Activated CD4-positive, alpha-beta T cell treated with anti-CD3 and anti-CD28 coated beads, Interleukin-2, amount 10 ng/mL, durations not matched to agents 7 days and 5 days (primary cell): ENCODE results near the gene CPZ. TPM values are rescaled to one million over a fixed set of nuclear protein-coding genes. Genes with fewer than 3 reads are reported as not detected.
"Not testable (repeated sequence)": the region's sequence is repeated elsewhere in the genome, so short reads cannot be mapped to it uniquely, and the experiment has no call there.

Source experiments
- CTCF ChIA-PET: fragments of 350-600 bp; sonication (Branson Sonifier 250); formaldehyde crosslinking; loops from one replicate; lab custom pipeline; 2021; ENCODE audit warnings: antibody characterized with exemption; lab: Charles Lee
- POLR2A ChIA-PET: fragments of 350-600 bp; sonication (Branson Sonifier 250); formaldehyde crosslinking; loops from one replicate; lab custom pipeline; 2021; ENCODE audit warnings: antibody characterized with exemption; lab: Charles Lee
- DNase-seq: peaks from one replicate; pipeline ENCODE4 v3.0.0-alpha.2; 2020
- H3K27ac Mint-ChIP-seq: one replicate; pipeline ENCODE4 v1.8.0; 2021; ENCODE audit warnings: mild to moderate bottlenecking, moderate library complexity, mixed read lengths
- H3K27me3 Mint-ChIP-seq: one replicate; pipeline ENCODE4 v1.8.0; 2021; ENCODE audit warnings: mixed read lengths
- H3K36me3 Mint-ChIP-seq: one replicate; pipeline ENCODE4 v1.8.0; 2021; ENCODE audit warnings: low read depth, mixed read lengths
- H3K4me1 Mint-ChIP-seq: one replicate; pipeline ENCODE4 v1.8.0; 2021; ENCODE audit warnings: mixed read lengths
- H3K4me3 Mint-ChIP-seq: one replicate; pipeline ENCODE4 v1.8.0; 2021; ENCODE audit warnings: mild to moderate bottlenecking, moderate library complexity, mixed read lengths
- H3K9me3 Mint-ChIP-seq: one replicate; pipeline ENCODE4 v1.8.0; 2021; ENCODE audit warnings: mixed read lengths
- total RNA-seq, 2 experiments: library from RNA; stranded (reverse); gene quantifications; one replicate each; pipeline ENCODE4 v1.2.3, GENCODE V29; 2021

The CPZ gene
- total RNA-seq, 2 experiments from 2014 or later = not detected

GRCh38 chr4:8647626-8648025 lies 55.1 kb downstream of the CPZ start:
- no peak for DNase-seq
- Mint-ChIP-seq H3K9me3 (no peaks in the 10 kb centered on the region), H3K4me3 (no peak overlapping the region), H3K36me3 (no peaks in the 10 kb centered on the region), H3K27ac (no peak overlapping the region), H3K27me3 (no peaks in the 10 kb centered on the region), H3K4me1 (no peaks in the 10 kb centered on the region)
- POLR2A ChIA-PET = no interaction called here
- CTCF ChIA-PET = no interaction called here

GRCh38 chr4:8648296-8648695 lies 55.7 kb downstream of the CPZ start:
- Mint-ChIP-seq H3K36me3 (no peaks in the 10 kb centered on the region), H3K4me3 (no peak overlapping the region), H3K4me1 (no peaks in the 10 kb centered on the region), H3K27me3 (no peaks in the 10 kb centered on the region), H3K27ac (no peak overlapping the region), H3K9me3 (no peaks in the 10 kb centered on the region)
- POLR2A ChIA-PET = no interaction called here
- CTCF ChIA-PET = no interaction called here
- no peak for DNase-seq

GRCh38 chr4:8648816-8649630 lies 56.5 kb downstream of the CPZ start:
- H3K4me3 Mint-ChIP-seq = no peak overlapping the region
- no peak overlapping the region for H3K27ac Mint-ChIP-seq
- H3K36me3 Mint-ChIP-seq = no peaks in the 10 kb centered on the region
- CTCF ChIA-PET = no interaction called here
- POLR2A ChIA-PET = no interaction called here
- no peaks in the 10 kb centered on the region for H3K9me3 Mint-ChIP-seq
- H3K27me3 Mint-ChIP-seq = no peaks in the 10 kb centered on the region
- H3K4me1 Mint-ChIP-seq = no peaks in the 10 kb centered on the region
- DNase-seq = no peak

- Mint-ChIP-seq H3K36me3 (no peaks in the 10 kb centered on the region), H3K9me3 (peaks cover 2% of the 10 kb centered on the region), H3K4me3 (no peak overlapping the region), H3K27me3 (no peaks in the 10 kb centered on the region), H3K27ac (no peak overlapping the region), H3K4me1 (no peaks in the 10 kb centered on the region)
- CTCF ChIA-PET = no interaction called here
- no peak for DNase-seq
- POLR2A ChIA-PET = no interaction called here
These were observed 57.2 kb downstream of the CPZ start for GRCh38 chr4:8649631-8650361.

- Mint-ChIP-seq H3K4me3 (no peak overlapping the region), H3K27me3 (no peaks in the 10 kb centered on the region), H3K4me1 (no peaks in the 10 kb centered on the region), H3K27ac (no peak overlapping the region), H3K9me3 (peaks cover 2% of the 10 kb centered on the region), H3K36me3 (no peaks in the 10 kb centered on the region)
- no peak for DNase-seq
- CTCF ChIA-PET = no interaction called here
- POLR2A ChIA-PET = no interaction called here
These were observed 59.2 kb downstream of the CPZ start for GRCh38 chr4:8651661-8652180.

GRCh38 chr4:8652181-8653078 lies 59.9 kb downstream of the CPZ start:
- no peak overlapping the region for H3K4me3 Mint-ChIP-seq
- H3K9me3 Mint-ChIP-seq = peaks cover 2% of the 10 kb centered on the region
- H3K27ac Mint-ChIP-seq = no peak overlapping the region
- H3K27me3 Mint-ChIP-seq = no peaks in the 10 kb centered on the region
- no peaks in the 10 kb centered on the region for H3K4me1 Mint-ChIP-seq
- POLR2A ChIA-PET = no interaction called here
- H3K36me3 Mint-ChIP-seq = no peaks in the 10 kb centered on the region
- CTCF ChIA-PET = no interaction called here
- no peak for DNase-seq

- Mint-ChIP-seq H3K9me3 (peaks cover 2% of the 10 kb centered on the region), H3K27ac (no peak overlapping the region), H3K36me3 (no peaks in the 10 kb centered on the region), H3K4me1 (no peaks in the 10 kb centered on the region), H3K27me3 (no peaks in the 10 kb centered on the region), H3K4me3 (no peak overlapping the region)
- ChIA-PET CTCF (no interaction called here), POLR2A (no interaction called here)
- DNase-seq = no peak
These were observed 60.9 kb downstream of the CPZ start for GRCh38 chr4:8653326-8654000.

- H3K27ac Mint-ChIP-seq, H3K36me3 Mint-ChIP-seq, DNase-seq, H3K9me3 Mint-ChIP-seq, POLR2A ChIA-PET, H3K4me1 Mint-ChIP-seq, CTCF ChIA-PET, H3K4me3 Mint-ChIP-seq, H3K27me3 Mint-ChIP-seq: not testable (repeated sequence)
These were observed 61.6 kb downstream of the CPZ start for GRCh38 chr4:8654139-8654538.

GRCh38 chr4:8655411-8656184 lies 63.0 kb downstream of the CPZ start:
- Mint-ChIP-seq H3K36me3 (no peaks in the 10 kb centered on the region), H3K27ac (no peak overlapping the region), H3K9me3 (peaks cover 2% of the 10 kb centered on the region), H3K27me3 (no peaks in the 10 kb centered on the region), H3K4me1 (no peaks in the 10 kb centered on the region), H3K4me3 (no peak overlapping the region)
- ChIA-PET CTCF (no interaction called here), POLR2A (no interaction called here)
- no peak for DNase-seq

- ChIA-PET CTCF (no interaction called here), POLR2A (no interaction called here)
- DNase-seq = no peak
- no peaks in the 10 kb centered on the region for H3K4me1 Mint-ChIP-seq
- H3K4me3 Mint-ChIP-seq = no peak overlapping the region
- H3K36me3 Mint-ChIP-seq = no peaks in the 10 kb centered on the region
- H3K27ac Mint-ChIP-seq = no peak overlapping the region
- no peaks in the 10 kb centered on the region for H3K27me3 Mint-ChIP-seq
- peaks cover 2% of the 10 kb centered on the region for H3K9me3 Mint-ChIP-seq
These were observed 63.6 kb downstream of the CPZ start for GRCh38 chr4:8656185-8656517.

- H3K27ac Mint-ChIP-seq = no peak overlapping the region
- ChIA-PET POLR2A (no interaction called here), CTCF (no interaction called here)
- DNase-seq = no peak
- H3K4me1 Mint-ChIP-seq = no peaks in the 10 kb centered on the region
- no peak overlapping the region for H3K4me3 Mint-ChIP-seq
- no peaks in the 10 kb centered on the region for H3K36me3 Mint-ChIP-seq
- no peaks in the 10 kb centered on the region for H3K27me3 Mint-ChIP-seq
- peaks cover 2% of the 10 kb centered on the region for H3K9me3 Mint-ChIP-seq
These were observed 64.3 kb downstream of the CPZ start for GRCh38 chr4:8656711-8657380.
